ENCODE results near the gene SLC2A13.
"Not testable (repeated sequence)": the region's sequence is repeated elsewhere in the genome, so short reads cannot be mapped to it uniquely, and the experiment has no call there.

SLC2A13 gene

GRCh38 chr12:39746151-39746550 lies 359.7 kb downstream of the SLC2A13 start:
- not testable (repeated sequence) for DNase-seq (ENCODE audit: low read depth)

- DNase-seq (ENCODE audit: low read depth), result no peak
Measured at GRCh38 chr12:39743655-39744054, 362.2 kb downstream of the SLC2A13 start.

- DNase-seq (ENCODE audit: low read depth), result no peak
Measured at GRCh38 chr12:39736406-39736805, 369.5 kb downstream of the SLC2A13 start.

GRCh38 chr12:39723831-39724230 lies 382.1 kb downstream of the SLC2A13 start:
- DNase-seq (ENCODE audit: low read depth), result peak; percentile 52

- DNase-seq (ENCODE audit: low read depth), result no peak
Measured at GRCh38 chr12:39722504-39722903, 383.4 kb downstream of the SLC2A13 start.

DNA sequence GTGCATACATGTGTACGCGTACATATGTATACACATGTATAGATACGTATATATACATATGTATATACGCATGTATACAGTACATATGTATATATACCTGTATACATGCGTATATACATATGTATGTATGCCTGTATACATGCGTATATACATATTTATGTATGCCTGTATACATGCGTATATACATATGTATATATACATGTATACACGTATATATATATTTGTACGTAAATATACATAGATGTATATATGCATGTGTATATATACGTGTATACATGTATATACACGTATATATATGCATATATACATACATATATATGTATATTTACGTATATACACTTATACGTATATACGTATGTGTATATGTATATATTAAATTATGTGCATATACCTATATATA lies 392.3 kb downstream of the SLC2A13 start:
- no peak for DNase-seq (ENCODE audit: low read depth)

DNA sequence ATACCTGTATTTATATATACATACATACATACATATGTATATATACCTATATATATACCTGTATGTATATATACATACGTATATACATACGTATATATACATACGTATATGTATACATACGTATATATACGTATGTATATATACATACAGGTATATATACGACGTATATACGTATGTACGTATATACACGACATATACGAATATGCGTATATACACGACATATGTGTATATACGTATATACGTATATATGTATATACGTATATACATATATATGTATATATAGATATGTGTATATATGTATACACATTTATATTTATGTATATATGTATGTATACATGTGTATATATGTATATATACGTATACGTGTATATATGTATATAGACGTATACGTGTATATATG lies 393.5 kb downstream of the SLC2A13 start:
- no peak for DNase-seq (ENCODE audit: low read depth)

Measured in HS-5 (cell line).